Renal cortex interstitium (tissue), 11 donors: ENCODE measurements around the gene CACNA1D. TPM values are rescaled to one million over a fixed set of nuclear protein-coding genes. Genes with fewer than 3 reads are reported as not detected.
A peak's percentile ranks its signal among the peaks of the same experiment; 100 is the strongest.
"Not testable (repeated sequence)": the region's sequence is repeated elsewhere in the genome, so short reads cannot be mapped to it uniquely, and the experiment has no call there.

ENCODE experiments used
- DNase-seq, 11 donors: peaks; one replicate each; pipeline ENCODE4 v3.0.0-alpha.2; 2013; ENCODE audit warnings: low read depth in 9 of 11, low spot score in 4 of 11; ENCODE audit errors: extremely low read depth in 1 of 11
- polyA plus RNA-seq, 3 donors: library from polyadenylated mRNA; unstranded; fragments of 120-200 nt; gene quantifications; one replicate each; pipeline ENCODE4 v1.2.1, GENCODE V29; 2013; ENCODE audit not compliant: insufficient read length in 3 of 3

Gene CACNA1D
- polyA plus RNA-seq, 3 donors: 11.0 to 18.2 (median 12.9) TPM

GRCh38 chr3:53553200-53553599 is 58.8 kb downstream of the CACNA1D start:
- DNase-seq: no peak

DNA sequence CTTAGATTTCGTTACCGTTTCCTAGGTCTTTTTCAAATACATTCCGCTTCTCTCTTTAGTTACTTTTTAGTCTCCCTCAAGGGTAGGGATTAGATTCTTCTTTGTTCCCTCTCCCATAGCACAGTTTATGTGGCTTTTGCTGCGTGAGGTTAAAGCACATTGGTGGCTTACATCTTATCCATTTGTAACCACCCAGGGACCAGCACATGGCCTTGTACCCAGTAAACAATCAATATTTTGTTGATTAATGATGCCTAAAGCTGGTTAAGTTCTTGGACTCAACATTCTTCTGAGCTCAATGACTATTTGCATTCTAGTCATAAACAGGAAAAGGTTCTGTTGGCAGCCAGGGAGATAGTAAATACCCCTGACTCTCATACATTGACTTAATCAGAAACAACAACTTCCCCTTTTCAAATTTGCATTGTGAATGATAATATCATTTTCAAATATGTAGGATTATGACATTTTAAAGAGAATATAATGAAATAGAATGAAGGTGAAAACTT is 60.2 kb downstream of the CACNA1D start:
- no peak for DNase-seq

- no peak for DNase-seq
Observed at GRCh38 chr3:53555068-53555588, 60.7 kb downstream of the CACNA1D start.

- DNase-seq: no peak
Observed at GRCh38 chr3:53566461-53567145, 72.2 kb downstream of the CACNA1D start.

DNA sequence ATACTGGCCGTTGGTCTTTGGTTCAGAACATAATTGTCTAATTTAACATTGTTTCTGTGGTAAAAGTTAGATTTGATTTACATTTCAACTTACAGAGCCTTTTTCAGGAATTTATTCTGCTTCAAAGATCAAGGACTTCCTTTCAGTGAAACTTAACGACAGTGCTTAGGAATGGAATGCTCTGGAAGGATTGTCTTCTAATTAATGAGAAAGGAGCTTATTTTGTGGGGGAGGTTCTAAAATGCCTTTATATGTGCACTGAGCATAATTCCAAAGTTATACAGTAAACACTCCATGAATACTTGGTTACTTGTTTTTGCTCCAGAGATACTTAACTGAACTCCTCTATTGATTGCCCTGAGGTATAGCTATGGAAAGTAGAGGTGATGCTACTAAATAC is 75.7 kb downstream of the CACNA1D start:
- DNase-seq: peak in 3 of 11 donors; percentile 20 to 54 (median 53)

DNA sequence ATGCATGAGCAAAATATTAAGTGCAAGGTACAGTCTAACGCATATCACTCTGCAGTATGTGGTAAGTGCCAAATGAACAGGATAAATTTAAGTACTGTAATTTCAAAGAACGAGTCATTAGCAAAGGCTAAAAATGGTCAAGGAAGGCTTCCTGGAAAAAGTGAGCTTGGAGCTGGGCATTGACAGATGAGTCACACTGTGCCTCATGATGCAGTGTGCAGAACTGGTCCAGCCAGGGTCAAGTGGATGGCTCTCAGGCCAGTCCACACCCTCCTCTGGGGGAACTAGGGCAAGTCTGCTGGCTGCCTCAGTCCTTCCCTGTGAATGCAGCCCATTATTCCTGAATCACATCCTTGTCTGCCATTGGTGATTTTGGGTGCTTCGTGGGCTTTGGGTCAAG is 76.3 kb downstream of the CACNA1D start:
- no peak for DNase-seq

DNA sequence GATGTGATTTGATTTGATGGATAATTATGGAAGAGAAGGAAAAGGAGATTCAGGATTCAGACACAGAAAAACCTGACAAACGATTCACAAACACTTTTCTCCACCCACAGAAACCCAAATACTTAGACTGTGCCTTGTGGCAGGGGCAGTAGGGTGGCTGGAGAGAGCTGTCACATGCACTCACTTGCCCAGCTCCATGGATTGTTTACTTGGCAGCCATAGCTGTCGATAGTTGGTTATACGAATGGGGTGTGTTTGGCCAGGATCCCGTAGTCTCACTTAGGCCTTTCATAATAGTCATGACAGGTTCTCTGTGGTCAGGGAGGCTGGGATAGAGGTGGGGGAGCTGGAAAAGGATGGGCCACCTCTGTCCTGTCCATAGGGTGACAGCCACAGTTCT is 76.9 kb downstream of the CACNA1D start:
- no peak for DNase-seq

DNA sequence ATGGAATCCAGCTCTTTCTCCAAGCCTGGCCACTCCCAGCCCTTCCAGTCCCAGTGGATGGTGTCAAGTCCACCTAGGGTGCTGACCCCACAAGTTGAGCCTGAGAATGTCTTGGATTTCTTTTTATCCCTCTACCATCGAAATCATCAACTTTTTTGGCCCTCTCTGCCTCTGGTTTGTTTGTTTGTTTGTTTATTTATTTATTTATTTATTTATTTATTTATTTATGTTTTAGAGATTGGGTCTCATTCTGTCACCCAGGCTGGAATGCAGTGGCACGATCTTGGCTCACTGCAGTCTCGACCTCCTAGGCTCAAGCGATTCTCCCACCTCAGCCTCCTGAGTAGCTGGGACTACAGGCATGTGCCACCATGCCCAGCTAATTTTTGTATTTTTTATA is 77.8 kb downstream of the CACNA1D start:
- DNase-seq: not testable (repeated sequence)

DNA sequence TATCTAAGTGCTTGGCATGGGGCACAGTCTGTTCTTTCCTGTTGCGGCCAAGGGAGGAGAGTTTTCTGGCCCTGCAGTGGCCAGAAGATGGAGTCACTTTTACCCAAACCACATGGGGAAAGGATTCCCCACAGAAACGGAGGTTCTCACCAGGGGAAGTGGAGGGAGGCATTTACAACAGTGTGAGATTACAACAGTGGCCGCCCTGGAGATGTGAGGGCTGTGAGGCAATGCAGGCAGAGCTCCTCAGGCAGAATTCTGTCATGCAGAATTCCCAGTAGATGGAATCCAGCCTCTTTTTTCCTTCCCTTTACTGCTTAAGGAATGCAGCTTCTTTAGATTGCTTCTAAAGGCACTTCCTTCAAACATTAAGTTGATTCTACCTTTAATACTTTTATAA is 83.1 kb downstream of the CACNA1D start:
- peak in 2 of 11 donors; percentile 16 to 29 for DNase-seq

GRCh38 chr3:53579636-53580035 is 85.2 kb downstream of the CACNA1D start:
- DNase-seq: no peak

- DNase-seq: no peak
Observed at GRCh38 chr3:53581671-53582070, 87.3 kb downstream of the CACNA1D start.

- DNase-seq: no peak
Observed at GRCh38 chr3:53583161-53583690, 88.8 kb downstream of the CACNA1D start.

GRCh38 chr3:53585049-53585448 is 90.6 kb downstream of the CACNA1D start:
- no peak for DNase-seq

DNA sequence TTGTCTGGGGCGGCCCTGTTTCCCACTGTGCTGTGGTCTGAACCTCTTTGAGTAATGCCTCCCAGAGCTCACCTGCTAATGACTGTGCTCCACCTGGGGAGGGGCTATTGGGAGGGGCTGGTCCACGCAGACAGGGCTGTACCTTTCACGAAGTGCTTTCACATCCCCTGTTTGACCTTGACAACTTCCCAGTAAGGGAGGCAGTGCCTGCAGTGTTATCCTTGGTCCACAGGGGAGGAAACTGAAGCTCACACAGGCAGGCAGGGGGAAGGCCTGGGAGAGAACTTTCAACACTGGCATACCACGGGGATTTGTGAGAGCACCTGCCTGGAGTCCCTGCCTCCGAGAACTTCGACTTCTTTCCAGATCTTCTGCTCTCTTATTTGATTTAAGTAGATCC is 91.2 kb downstream of the CACNA1D start:
- no peak for DNase-seq

DNA sequence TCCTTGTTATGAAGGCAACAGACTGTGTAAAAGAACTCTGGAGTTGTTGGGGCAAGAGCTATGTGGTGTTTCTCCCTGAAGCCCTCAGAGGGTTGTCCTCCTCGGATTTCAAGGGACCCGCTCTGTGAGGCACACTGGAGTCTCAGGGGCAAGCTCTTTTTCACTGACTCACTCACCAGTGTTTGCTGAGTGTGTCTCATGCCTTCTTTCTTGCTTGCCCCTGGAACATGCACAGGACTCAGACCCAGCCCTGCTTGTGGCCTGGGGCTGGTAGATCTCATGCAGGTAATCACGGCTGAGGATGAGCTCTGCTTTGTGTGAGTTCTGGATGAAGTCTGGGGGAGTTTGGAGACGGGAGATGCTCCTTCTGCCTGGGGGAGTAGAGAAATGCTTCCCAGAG is 93.7 kb downstream of the CACNA1D start:
- no peak for DNase-seq

DNA sequence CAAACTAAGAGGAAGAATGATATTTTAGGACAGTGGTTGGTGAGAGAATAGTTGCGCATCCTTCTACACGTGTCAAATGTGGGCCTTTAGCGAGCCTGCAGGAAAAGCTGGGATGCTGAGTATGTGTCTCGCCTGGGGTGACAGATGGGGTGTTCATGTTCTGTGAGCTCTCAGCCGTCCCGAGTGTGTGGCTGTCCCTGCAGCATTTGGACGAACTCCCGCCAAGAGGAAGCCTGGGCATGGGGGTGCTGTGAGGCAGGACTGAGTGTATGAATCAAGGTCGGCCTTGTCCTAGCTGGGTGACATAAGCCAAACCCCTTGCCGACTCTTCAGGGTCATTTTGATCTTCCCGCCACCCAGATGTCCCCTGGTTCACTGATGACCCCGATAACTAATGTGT is 94.8 kb downstream of the CACNA1D start:
- DNase-seq: no peak

GRCh38 chr3:53589806-53590205 is 95.4 kb downstream of the CACNA1D start:
- no peak for DNase-seq

DNA sequence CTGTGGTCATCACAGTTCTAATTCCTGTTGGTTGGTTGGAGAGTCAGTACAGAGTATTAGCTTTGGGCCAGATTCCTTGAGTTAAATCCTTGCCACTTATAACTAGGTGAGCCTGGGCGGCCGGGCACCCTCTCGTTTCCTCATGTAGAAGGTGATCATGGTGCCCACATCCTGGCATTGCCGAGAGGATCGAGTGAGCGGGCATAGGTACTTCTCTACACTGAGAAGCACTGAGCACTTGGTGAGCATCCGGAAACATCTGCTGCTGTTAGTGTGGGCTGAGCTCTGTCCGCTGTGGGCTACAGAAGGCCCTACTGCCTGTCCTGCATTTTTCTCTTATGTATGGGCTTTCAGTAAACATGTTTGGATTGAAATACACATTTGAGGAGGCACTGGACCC is 96.2 kb downstream of the CACNA1D start:
- no peak for DNase-seq

DNA sequence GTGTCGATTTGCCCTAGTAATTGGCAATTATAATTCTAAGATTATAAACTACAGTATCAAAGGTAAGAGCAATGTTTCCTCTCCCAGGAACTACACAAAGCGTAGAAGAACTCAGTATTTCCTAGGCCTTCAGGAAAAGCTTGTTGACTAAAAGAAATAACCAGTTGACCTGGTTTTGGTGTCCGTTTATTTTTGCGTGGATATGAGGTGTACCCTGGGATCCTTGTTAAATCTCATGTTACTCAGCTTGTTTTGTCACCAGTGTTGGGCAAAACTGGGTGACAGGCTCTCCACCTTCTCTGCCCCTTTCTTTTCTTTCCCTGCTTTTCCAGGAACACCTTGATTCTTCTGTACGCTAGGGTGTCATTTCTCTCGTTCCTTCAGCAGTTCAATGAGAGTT is 97.2 kb downstream of the CACNA1D start:
- no peak for DNase-seq

DNA sequence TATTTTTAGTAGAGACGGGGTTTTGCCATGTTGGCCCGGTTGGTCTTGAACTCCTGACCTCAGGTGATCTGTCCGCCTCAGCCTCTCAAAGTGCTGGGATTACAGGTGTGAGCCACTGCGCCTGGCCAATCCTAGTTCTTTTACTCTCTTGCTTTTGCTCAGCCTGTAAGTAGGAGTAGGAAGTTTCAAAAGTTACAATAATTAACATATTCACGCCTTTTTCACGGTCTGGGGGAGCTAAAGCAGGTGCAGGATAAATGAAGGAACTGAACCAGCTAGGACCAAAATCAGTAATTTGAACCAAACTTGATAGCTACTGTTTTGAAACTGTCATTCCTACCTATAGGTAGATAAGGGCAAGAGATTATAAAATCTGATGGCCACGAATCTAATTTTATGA is 98.5 kb downstream of the CACNA1D start:
- DNase-seq: no peak

DNA sequence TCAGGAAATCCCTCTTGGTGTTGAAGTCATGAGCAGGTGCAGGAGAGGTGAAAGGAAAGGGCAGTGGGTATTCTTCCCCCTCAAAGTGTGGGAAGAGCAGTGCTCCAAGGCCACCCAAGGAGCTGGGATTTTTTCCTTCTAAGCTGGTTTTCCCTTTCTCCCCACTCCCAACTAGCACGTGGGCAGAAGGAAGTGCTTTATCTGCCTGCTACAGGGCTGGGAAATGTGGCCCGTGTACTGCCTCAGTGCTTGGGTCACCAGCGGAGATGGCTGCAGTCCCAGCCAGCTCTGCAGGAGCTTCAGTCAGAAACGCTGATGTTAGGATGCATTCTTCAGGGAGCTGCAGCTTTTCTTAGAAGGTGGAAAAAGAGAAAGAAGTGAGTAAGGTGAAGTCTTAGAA is 99.2 kb downstream of the CACNA1D start:
- DNase-seq: no peak
